ENCODE measurements around the gene GRAP.

The GRAP gene

GRCh38 chr17:18974407-18975149, 72.2 kb downstream of the GRAP start:
- no peaks in the 10 kb centered on the region for H3K4me1 ChIP-seq (ENCODE audit: insufficient read depth, low read length, severe bottlenecking)
- peaks cover 22% of the 10 kb centered on the region; the same call in 1 of the 2 replicates for H3K36me3 ChIP-seq (ENCODE audit: insufficient read depth, low read length)
- no peak overlapping the region for H3K4me3 ChIP-seq (ENCODE audit: low read depth, low read length, poor library complexity, severe bottlenecking)
- H2AFZ ChIP-seq (ENCODE audit: low read length): no peak overlapping the region
- H3K9ac ChIP-seq (ENCODE audit: low read length): no peak overlapping the region
- H3K4me2 ChIP-seq (ENCODE audit: low read length): no peak overlapping the region
- H3K9me2 ChIP-seq (ENCODE audit: low read depth, low read length): no peaks in the 10 kb centered on the region
- H3K27me3 ChIP-seq (ENCODE audit: insufficient read depth, low read length): no peaks in the 10 kb centered on the region
- H3K9me3 ChIP-seq (ENCODE audit: low read length): no peaks in the 10 kb centered on the region
- H3K27ac ChIP-seq (ENCODE audit: low read depth, low read length, poor library complexity, severe bottlenecking): no peak overlapping the region
- H3F3A ChIP-seq (ENCODE audit: insufficient read depth, low read length): no peaks in the 10 kb centered on the region
- TF ChIP-seq EZH2 (IDR thresholded peaks at IDR 0.05; ENCODE audit: borderline replicate concordance, low read length): no peak
- no peak for TF ChIP-seq CTCF (IDR thresholded peaks at IDR 0.05; ENCODE audit: low read length)
- H3K79me2 ChIP-seq (ENCODE audit: insufficient read depth, low read length): no peaks in the 10 kb centered on the region
- no peaks in the 10 kb centered on the region for H4K20me1 ChIP-seq (ENCODE audit: insufficient read depth, low read length)

- Histone ChIP-seq H3K36me3 (ENCODE audit: insufficient read depth, low read length) (peaks cover under 1% of the 10 kb centered on the region; the same call in 1 of the 2 replicates), H3K9me3 (ENCODE audit: low read length) (no peaks in the 10 kb centered on the region), H3K9me2 (ENCODE audit: low read depth, low read length) (no peaks in the 10 kb centered on the region), H3K4me3 (ENCODE audit: low read depth, low read length, poor library complexity, severe bottlenecking) (no peak overlapping the region), H3K4me2 (ENCODE audit: low read length) (no peak overlapping the region), H2AFZ (ENCODE audit: low read length) (no peak overlapping the region), H3F3A (ENCODE audit: insufficient read depth, low read length) (no peaks in the 10 kb centered on the region), H3K79me2 (ENCODE audit: insufficient read depth, low read length) (no peaks in the 10 kb centered on the region), H3K27me3 (ENCODE audit: insufficient read depth, low read length) (no peaks in the 10 kb centered on the region), H4K20me1 (ENCODE audit: insufficient read depth, low read length) (no peaks in the 10 kb centered on the region), H3K9ac (ENCODE audit: low read length) (no peak overlapping the region), H3K27ac (ENCODE audit: low read depth, low read length, poor library complexity, severe bottlenecking) (no peak overlapping the region), H3K4me1 (ENCODE audit: insufficient read depth, low read length, severe bottlenecking) (no peaks in the 10 kb centered on the region)
- no peak for TF ChIP-seq CTCF (IDR thresholded peaks at IDR 0.05; ENCODE audit: low read length)
- TF ChIP-seq EZH2 (IDR thresholded peaks at IDR 0.05; ENCODE audit: borderline replicate concordance, low read length): no peak
Measured at GRCh38 chr17:18971801-18972200, 75.0 kb downstream of the GRAP start.

All from OCI-LY1 (cell line).